CD4-positive, alpha-beta T cell treated with Interleukin-2 at 100 ng/mL for 4 hours (primary cell): ENCODE measurements around the gene C22orf15.
A peak's percentile ranks its signal among the peaks of the same experiment; 100 is the strongest.
"Not testable (repeated sequence)": the region's sequence is repeated elsewhere in the genome, so short reads cannot be mapped to it uniquely, and the experiment has no call there.

Experiments used
- DNase-seq: peaks from one replicate; pipeline ENCODE4 v3.0.0-alpha.2; 2020; ENCODE audit warnings: low spot score

Gene C22orf15

GRCh38 chr22:23762842-23763578 is at the start of gene C22orf15:
TSS of gene C22orf15 (plus strand) at chr22:23762990. CDS start at chr22:23763307, 317 bp downstream.
- no peak for DNase-seq

DNA sequence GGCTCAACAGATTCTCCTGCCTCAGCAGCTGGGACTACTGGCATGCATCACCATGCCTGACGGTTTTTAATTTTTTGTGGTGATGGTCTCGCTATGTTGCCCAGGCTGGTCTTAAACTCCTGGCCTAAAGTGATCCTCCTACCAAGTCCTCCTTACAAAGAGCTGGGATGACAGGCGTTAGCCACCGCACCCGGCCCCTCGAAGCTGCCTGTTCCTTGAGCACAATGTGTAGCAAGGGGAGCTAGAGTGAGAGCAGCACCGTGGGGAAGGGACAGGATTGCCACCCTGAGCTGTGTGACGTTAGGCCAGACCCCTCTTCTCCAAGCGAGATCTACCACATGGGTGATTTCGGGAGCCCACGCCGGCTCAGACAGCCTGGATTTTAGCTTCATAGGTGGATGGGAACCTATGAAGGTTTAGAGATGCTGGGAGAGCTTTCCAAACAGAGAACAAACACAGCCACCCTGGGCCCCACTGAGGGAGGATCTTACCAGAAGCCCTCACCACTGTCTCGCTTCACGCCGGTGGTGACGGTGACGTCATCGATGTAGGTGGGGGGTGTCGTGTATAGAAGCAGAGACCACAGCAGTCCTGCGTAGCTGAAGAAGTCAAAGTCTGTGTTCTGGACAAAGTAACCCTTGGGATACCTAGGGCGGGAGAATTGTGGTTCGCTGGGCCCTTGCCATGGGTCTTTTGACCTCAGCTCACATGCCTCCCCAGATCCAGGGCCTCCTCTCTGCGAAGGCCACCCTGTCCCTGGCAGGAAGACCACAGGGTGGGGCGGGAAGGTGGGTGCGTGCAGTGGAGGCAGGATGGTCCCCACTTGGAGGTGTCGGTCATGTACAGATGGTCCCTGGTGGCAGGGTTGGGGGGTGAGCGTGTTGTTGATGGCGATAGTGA is 48.8 kb upstream of the C22orf15 start:
- DNase-seq, result no peak

GRCh38 chr22:23714596-23715578 is 47.9 kb upstream of the C22orf15 start:
- DNase-seq, result no peak

GRCh38 chr22:23715806-23716375 is 46.9 kb upstream of the C22orf15 start:
- DNase-seq, result no peak

GRCh38 chr22:23716811-23717801 is 45.7 kb upstream of the C22orf15 start:
- DNase-seq, result peak; percentile 82

DNA sequence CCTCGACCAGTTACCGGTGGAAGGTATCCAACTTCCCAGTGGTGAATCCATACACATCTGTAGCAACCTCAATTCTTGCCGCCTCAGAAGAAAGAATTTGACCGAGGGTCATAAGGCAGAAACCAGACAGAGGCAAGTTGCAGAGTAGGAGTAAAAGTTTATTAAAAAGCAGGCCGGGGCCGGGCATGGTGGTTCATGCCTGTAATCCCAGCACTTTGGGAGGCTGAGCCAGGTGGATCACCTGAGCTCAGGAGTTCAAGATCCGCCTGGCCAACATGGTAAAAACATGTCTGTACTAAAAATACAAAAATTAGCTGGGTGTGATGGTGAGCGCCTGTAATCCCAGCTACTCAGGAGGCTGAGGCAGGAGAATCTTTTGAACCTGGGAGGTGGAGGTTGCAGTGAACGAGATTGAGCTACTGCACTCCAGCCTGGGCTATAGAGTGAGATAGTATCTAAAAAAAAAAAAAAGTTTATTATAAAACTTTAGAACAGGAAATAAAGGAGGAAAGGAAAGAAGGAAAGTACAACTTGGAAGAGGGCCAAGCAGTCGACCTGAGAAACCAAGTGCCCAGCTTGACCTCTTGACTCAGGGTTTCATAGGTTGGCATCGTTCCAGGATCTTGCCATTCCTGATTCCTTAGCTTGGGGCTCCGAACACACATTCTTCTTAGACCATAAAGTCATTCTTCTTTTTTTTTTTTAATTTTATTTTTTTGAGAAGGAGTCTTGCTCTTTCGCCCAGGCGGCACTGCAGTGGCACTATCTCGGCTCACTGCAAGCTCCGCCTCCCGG is 44.2 kb upstream of the C22orf15 start:
- DNase-seq, result no peak

DNA sequence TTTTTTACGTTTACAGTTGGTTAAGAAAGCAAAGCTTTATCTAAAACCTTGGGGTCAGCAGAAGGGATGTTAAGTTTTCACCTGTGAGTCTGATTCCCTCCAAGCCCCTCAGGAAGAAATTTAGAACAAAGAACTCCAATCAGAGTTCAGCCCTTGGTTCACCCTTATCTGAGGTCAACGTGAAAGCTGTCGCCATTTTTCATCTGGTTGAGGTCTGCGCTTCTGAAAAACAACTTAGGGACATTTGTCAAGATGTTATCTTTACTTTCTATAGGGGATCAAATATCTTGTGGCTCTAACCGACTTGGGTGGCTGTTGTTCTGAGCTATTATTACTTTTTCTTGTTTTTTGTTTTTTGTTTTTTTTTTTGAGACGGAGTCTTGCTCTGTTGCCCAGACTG is 41.9 kb upstream of the C22orf15 start:
- no peak for DNase-seq

DNA sequence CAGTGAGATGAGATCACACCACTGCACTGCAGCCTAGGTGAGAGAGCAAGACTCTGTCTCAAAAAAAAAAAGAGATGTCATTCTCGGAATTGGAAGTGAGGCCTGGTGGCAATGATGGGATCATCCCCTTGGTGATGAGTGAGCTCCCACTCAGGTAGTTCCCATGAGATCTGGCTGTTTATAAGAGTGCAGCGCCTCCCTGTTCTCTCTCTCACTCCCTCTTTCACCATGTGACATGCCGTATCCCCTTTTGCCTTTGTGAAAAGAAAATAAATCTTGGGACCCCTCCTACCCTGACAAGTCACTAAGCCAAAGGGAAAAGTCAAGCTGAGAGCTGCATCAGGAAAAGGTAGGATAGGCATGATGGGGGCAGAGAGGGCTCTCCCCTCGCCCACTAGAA is 40.6 kb upstream of the C22orf15 start:
- no peak for DNase-seq

- DNase-seq, result no peak
These were observed 40.1 kb upstream of the C22orf15 start for GRCh38 chr22:23722724-23723123.

GRCh38 chr22:23728108-23728507 is 34.7 kb upstream of the C22orf15 start:
- DNase-seq, result not testable (repeated sequence)

DNA sequence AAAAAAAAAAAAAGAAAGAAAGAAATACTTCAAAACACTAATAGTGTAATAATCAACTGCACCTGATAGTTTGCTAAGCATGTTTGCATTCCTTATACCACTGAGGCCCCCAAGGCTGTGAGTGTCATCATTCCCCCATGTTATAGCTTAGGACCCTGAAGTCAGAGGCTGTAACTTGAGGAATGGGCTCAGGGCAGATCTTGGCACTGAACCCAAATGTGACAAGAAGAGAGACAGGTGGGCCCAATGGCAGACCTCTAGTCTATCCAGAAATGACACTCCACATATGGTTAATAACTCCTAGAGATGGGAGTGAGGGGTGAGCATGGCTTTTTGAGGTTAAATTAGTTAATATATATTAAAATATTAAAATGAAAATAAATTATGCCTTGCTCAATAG is 25.1 kb upstream of the C22orf15 start:
- no peak for DNase-seq

GRCh38 chr22:23742505-23743264 is 20.1 kb upstream of the C22orf15 start:
- DNase-seq, result no peak

DNA sequence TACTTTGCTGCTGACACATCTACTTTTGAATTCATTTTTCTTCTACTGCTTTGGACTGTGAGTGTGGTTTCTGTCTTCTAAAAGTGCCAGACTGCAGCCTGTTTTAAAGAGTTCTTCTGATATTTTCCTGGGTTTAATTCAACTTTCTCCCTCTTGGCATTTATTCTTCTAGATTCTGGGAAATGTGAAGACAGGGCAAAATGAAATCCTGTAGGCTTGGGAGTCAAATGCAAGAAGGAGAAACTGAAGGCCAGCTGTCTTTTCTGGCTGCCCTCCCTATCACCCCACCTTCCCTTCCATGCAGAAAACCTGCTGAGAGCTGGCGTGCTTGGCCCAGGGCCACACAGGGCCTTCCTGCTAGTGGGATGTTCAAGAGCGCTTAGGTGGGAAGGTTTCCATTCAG is 19.5 kb upstream of the C22orf15 start:
- DNase-seq, result no peak

DNA sequence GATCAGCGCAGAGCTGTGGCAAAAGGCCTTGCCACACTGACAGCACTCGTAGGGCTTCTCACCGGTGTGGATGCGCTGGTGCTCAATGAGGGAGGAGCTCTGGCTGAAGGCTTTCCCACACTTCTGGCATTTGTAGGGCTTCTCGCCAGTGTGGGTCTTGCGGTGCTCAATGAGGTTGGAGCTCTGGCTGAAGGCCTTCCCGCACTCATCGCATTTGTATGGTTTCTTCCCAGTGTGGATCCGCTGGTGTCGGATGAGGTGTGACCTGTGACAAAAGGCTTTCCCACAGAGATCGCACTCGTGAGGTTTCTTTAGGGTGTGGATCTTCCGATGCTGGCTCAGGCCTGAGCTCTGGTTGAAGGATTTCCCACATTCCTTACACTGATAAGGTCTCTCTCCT is 18.8 kb upstream of the C22orf15 start:
- no peak for DNase-seq

- no peak for DNase-seq
These were observed 18.3 kb upstream of the C22orf15 start for GRCh38 chr22:23744485-23744884.

- no peak for DNase-seq
These were observed 17.0 kb upstream of the C22orf15 start for GRCh38 chr22:23745791-23746190.

- no peak for DNase-seq
These were observed 12.9 kb upstream of the C22orf15 start for GRCh38 chr22:23749841-23750301.

DNA sequence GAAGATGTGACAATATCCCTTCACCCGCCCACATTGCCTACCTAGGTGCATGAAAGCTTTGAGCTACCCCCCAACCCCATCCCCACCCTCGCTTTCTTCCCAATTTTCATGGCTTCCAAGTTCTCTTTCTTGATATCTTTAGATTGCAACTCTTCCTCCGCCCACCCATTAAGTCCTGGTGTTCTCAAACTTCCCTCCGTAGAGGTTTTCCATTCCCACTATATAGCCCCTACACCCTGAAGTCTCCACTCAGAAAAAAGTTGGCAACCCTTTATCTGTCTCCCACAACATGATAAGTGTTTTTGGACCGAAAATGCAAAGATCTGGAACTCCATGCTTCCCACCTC is 12.4 kb upstream of the C22orf15 start:
- DNase-seq, result no peak
